Measurements from ENCODE around the gene ZMPSTE24. TPM values are rescaled to one million over a fixed set of nuclear protein-coding genes. Genes with fewer than 3 reads are reported as not detected.

ZMPSTE24 gene
- total and polyA plus RNA-seq, 2 donors (not counting 1 experiment from before 2014, with no cell fraction given) = 60.9 to 67.6 TPM

- H3K27me3 ChIP-seq (ENCODE audit: control insufficient read depth, insufficient read depth, low read length) = no peaks in the 10 kb centered on the region
- no peak for DNase-seq (ENCODE audit: low read depth in 2 of 2)
- no peaks in the 10 kb centered on the region for H3K36me3 ChIP-seq (ENCODE audit: control insufficient read depth, insufficient read depth, low read length)
- H3K9ac ChIP-seq (ENCODE audit: insufficient read depth, low read length) = no peak overlapping the region
- H3K4me1 ChIP-seq (ENCODE audit: control insufficient read depth, extremely low read depth, insufficient read depth, low read length) = no peaks in the 10 kb centered on the region
- H2AFZ ChIP-seq (ENCODE audit: low read length) = no peak overlapping the region
- H3K9me3 ChIP-seq (ENCODE audit: control insufficient read depth, insufficient read depth, low read depth, low read length) = no peaks in the 10 kb centered on the region
- no peak overlapping the region for H3K4me3 ChIP-seq (replicated peaks in 1 of 4; ENCODE audit: control extremely low read depth in 1 of 4, insufficient read depth in 1 of 4, low read depth in 3 of 4, low read length in 4 of 4)
- TF ChIP-seq CTCF (conservative IDR thresholded peaks at IDR 0.05 in 1 of 2, IDR thresholded peaks at IDR 0.05 in 1 of 2; ENCODE audit: low read depth in 1 of 2, low read length in 2 of 2) (no peak), EZH2 (IDR thresholded peaks at IDR 0.05; ENCODE audit: low read length, missing control alignments) (no peak)
- no peaks in the 10 kb centered on the region for H4K20me1 ChIP-seq (ENCODE audit: control insufficient read depth, extremely low read depth, insufficient read depth, low read length)
- H3K27ac ChIP-seq (ENCODE audit: insufficient read depth, low read length) = no peak overlapping the region
- H3K79me2 ChIP-seq (ENCODE audit: control insufficient read depth, insufficient read depth, low read length) = no peaks in the 10 kb centered on the region
- H3K4me2 ChIP-seq (ENCODE audit: extremely low read depth, insufficient read depth, low read length) = no peak overlapping the region
Measured at GRCh38 chr1:40300651-40301050, 42.6 kb downstream of the ZMPSTE24 start.

GRCh38 chr1:40301066-40301465, 43.0 kb downstream of the ZMPSTE24 start:
- Histone ChIP-seq H3K9ac (ENCODE audit: insufficient read depth, low read length) (no peak overlapping the region), H3K9me3 (ENCODE audit: control insufficient read depth, insufficient read depth, low read depth, low read length) (no peaks in the 10 kb centered on the region), H3K27ac (ENCODE audit: insufficient read depth, low read length) (no peak overlapping the region), H3K27me3 (ENCODE audit: control insufficient read depth, insufficient read depth, low read length) (no peaks in the 10 kb centered on the region), H3K4me3 (replicated peaks in 1 of 4; ENCODE audit: control extremely low read depth in 1 of 4, insufficient read depth in 1 of 4, low read depth in 3 of 4, low read length in 4 of 4) (no peak overlapping the region), H3K79me2 (ENCODE audit: control insufficient read depth, insufficient read depth, low read length) (no peaks in the 10 kb centered on the region), H2AFZ (ENCODE audit: low read length) (no peak overlapping the region), H3K4me1 (ENCODE audit: control insufficient read depth, extremely low read depth, insufficient read depth, low read length) (no peaks in the 10 kb centered on the region), H4K20me1 (ENCODE audit: control insufficient read depth, extremely low read depth, insufficient read depth, low read length) (no peaks in the 10 kb centered on the region), H3K4me2 (ENCODE audit: extremely low read depth, insufficient read depth, low read length) (no peak overlapping the region), H3K36me3 (ENCODE audit: control insufficient read depth, insufficient read depth, low read length) (no peaks in the 10 kb centered on the region)
- DNase-seq (ENCODE audit: low read depth in 2 of 2) = no peak
- no peak for TF ChIP-seq CTCF (conservative IDR thresholded peaks at IDR 0.05 in 1 of 2, IDR thresholded peaks at IDR 0.05 in 1 of 2; ENCODE audit: low read depth in 1 of 2, low read length in 2 of 2)
- no peak for TF ChIP-seq EZH2 (IDR thresholded peaks at IDR 0.05; ENCODE audit: low read length, missing control alignments)

- H2AFZ ChIP-seq (ENCODE audit: low read length) = no peak overlapping the region
- H3K9me3 ChIP-seq (ENCODE audit: control insufficient read depth, insufficient read depth, low read depth, low read length) = no peaks in the 10 kb centered on the region
- H3K4me1 ChIP-seq (ENCODE audit: control insufficient read depth, extremely low read depth, insufficient read depth, low read length) = no peaks in the 10 kb centered on the region
- no peak overlapping the region for H3K9ac ChIP-seq (ENCODE audit: insufficient read depth, low read length)
- no peaks in the 10 kb centered on the region for H4K20me1 ChIP-seq (ENCODE audit: control insufficient read depth, extremely low read depth, insufficient read depth, low read length)
- no peaks in the 10 kb centered on the region for H3K79me2 ChIP-seq (ENCODE audit: control insufficient read depth, insufficient read depth, low read length)
- no peak overlapping the region for H3K27ac ChIP-seq (ENCODE audit: insufficient read depth, low read length)
- H3K4me3 ChIP-seq (replicated peaks in 1 of 4; ENCODE audit: control extremely low read depth in 1 of 4, insufficient read depth in 1 of 4, low read depth in 3 of 4, low read length in 4 of 4) = no peak overlapping the region
- no peaks in the 10 kb centered on the region for H3K36me3 ChIP-seq (ENCODE audit: control insufficient read depth, insufficient read depth, low read length)
- TF ChIP-seq EZH2 (IDR thresholded peaks at IDR 0.05; ENCODE audit: low read length, missing control alignments) (no peak), CTCF (conservative IDR thresholded peaks at IDR 0.05 in 1 of 2, IDR thresholded peaks at IDR 0.05 in 1 of 2; ENCODE audit: low read depth in 1 of 2, low read length in 2 of 2) (no peak)
- H3K27me3 ChIP-seq (ENCODE audit: control insufficient read depth, insufficient read depth, low read length) = no peaks in the 10 kb centered on the region
- DNase-seq (ENCODE audit: low read depth in 2 of 2) = no peak
- H3K4me2 ChIP-seq (ENCODE audit: extremely low read depth, insufficient read depth, low read length) = no peak overlapping the region
Measured at GRCh38 chr1:40301541-40302299, 43.7 kb downstream of the ZMPSTE24 start.
